Caco-2 (cell line): ENCODE results near the gene UBE2E2. TPM values are rescaled to one million over a fixed set of nuclear protein-coding genes. Genes with fewer than 3 reads are reported as not detected.

Experiments
- BruUV-seq: library from RNA; stranded (reverse); fragments of 400-500 nt; replicated peaks from 2 replicates; lab custom pipeline; 2021; lab: Mats Ljungman, UMichigan
- CTCF ChIA-PET: fragments of 300-600 bp; sonication (Branson Sonifier 250); formaldehyde crosslinking; loops from one replicate; lab custom pipeline; 2022; ENCODE audit warnings: antibody characterized with exemption; lab: Charles Lee
- POLR2A ChIA-PET: fragments of 300-600 bp; sonication (Branson Sonifier 250); formaldehyde crosslinking; loops from one replicate; lab custom pipeline; 2022; ENCODE audit warnings: antibody characterized with exemption; lab: Charles Lee
- DNase-seq, 2 experiments: peaks; one replicate each; pipeline versions ENCODE4 v3.0.0 to v3.0.0-alpha.2; 2020 to 2022
- H3K27me3 ChIP-seq: replicated peaks from 2 replicates; pipeline ENCODE4 v1.6.0; 2011; ENCODE audit warnings: low read length; ENCODE audit not compliant: control insufficient read depth, insufficient read depth
- H3K36me3 ChIP-seq: 2 replicates; pipeline ENCODE4 v1.5.1; 2011; ENCODE audit warnings: low read length; ENCODE audit not compliant: control insufficient read depth, insufficient read depth
- H3K4me1 ChIP-seq: fragments of 250-450 bp; sonication (Bioruptor Pico); 2 replicates; pipeline ENCODE4 v1.5.1; 2020; ENCODE audit warnings: mild to moderate bottlenecking
- H3K4me3 ChIP-seq: 2 replicates; pipeline ENCODE4 v1.5.1; 2011; ENCODE audit warnings: low read depth, mild to moderate bottlenecking, control low read depth, low read length
- H3K9me3 ChIP-seq: fragments of 250-450 bp; sonication (Bioruptor Pico); 2 replicates; pipeline ENCODE4 v1.5.1; 2020; ENCODE audit warnings: mild to moderate bottlenecking, moderate library complexity
- H3K27ac Mint-ChIP-seq: one replicate; pipeline ENCODE4 v1.8.0; 2022; ENCODE audit warnings: mixed read lengths; ENCODE audit not compliant: unreplicated experiment
- H3K27me3 Mint-ChIP-seq: one replicate; pipeline ENCODE4 v1.8.0; 2022; ENCODE audit warnings: mixed read lengths; ENCODE audit not compliant: insufficient read depth, unreplicated experiment
- H3K36me3 Mint-ChIP-seq: one replicate; pipeline ENCODE4 v1.8.0; 2022; ENCODE audit warnings: mild to moderate bottlenecking, mixed read lengths; ENCODE audit not compliant: insufficient read depth, unreplicated experiment
- H3K4me1 Mint-ChIP-seq: one replicate; pipeline ENCODE4 v1.8.0; 2022; ENCODE audit warnings: low read depth, mixed read lengths; ENCODE audit not compliant: unreplicated experiment
- H3K4me3 Mint-ChIP-seq: one replicate; pipeline ENCODE4 v1.8.0; 2022; ENCODE audit warnings: mild to moderate bottlenecking, moderate library complexity, mixed read lengths; ENCODE audit not compliant: unreplicated experiment
- H3K9me3 Mint-ChIP-seq: one replicate; pipeline ENCODE4 v1.8.0; 2022; ENCODE audit warnings: mixed read lengths; ENCODE audit not compliant: unreplicated experiment
- intact Hi-C: fragments of 100-400 bp; cut with micrococcal nuclease; formaldehyde crosslinking; loops from one replicate; pipeline ENCODE4 v1.10.0; 2022; ENCODE audit not compliant: unreplicated experiment
- total RNA-seq: library from RNA; stranded (reverse); gene quantifications from 2 replicates; pipeline ENCODE4 v1.2.3, GENCODE V29; 2022
- TF ChIP-seq, protein P1 (sequence below), 2 experiments: fragments of 200-600 bp in 1 of 2; IDR thresholded peaks; 1 replicate in 1 of 2; 2 replicates in 1 of 2; pipeline versions ENCODE4 v1.5.1 to v1.8.0; 2011 to 2022; ENCODE audit warnings: antibody characterized with exemption in 1 of 2, control low read depth in 1 of 2, inconsistent platforms in 1 of 2, low read depth in 1 of 2, low read length in 1 of 2, mild to moderate bottlenecking in 1 of 2, moderate library complexity in 1 of 2; ENCODE audit not compliant: insufficient read depth in 1 of 2, severe bottlenecking in 1 of 2, unreplicated experiment in 1 of 2

UBE2E2 gene
- total RNA-seq, 1 experiment from 2014 or later: 83.8 TPM

DNA sequence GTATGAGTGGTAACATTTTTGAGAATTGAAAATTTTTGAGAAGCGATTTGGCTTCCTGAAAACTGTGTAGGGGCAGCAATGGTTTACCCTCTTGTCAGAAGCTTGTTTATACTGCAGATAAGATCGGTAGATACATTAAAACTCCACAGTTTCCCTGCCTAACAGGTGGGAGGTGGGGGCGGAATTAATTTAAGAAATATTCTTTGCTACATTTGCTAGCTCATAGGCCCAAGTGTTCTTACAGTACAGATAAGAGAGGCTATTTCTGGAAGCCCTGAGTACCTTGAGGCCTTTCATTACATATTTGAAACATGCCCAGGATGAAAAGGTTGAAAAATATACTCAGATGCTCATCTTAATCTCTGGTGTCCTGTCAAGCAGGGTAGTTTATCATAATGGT, 285.5 kb downstream of the UBE2E2 start:
- no TSS peak for BruUV-seq
- H3K36me3 Mint-ChIP-seq: peaks cover 5% of the 10 kb centered on the region
- intact Hi-C loops: no loop called here
- Histone ChIP-seq H3K4me3 (no peak overlapping the region), H3K27me3 (no peaks in the 10 kb centered on the region), H3K36me3 (no peaks in the 10 kb centered on the region), H3K4me1 (no peaks in the 10 kb centered on the region), H3K9me3 (no peaks in the 10 kb centered on the region; the same call in 1 of the 2 replicates)
- CTCF ChIA-PET: no interaction called here
- DNase-seq: no peak
- H3K4me1 Mint-ChIP-seq: peaks cover 10% of the 10 kb centered on the region
- no peak overlapping the region for H3K4me3 Mint-ChIP-seq
- TF ChIP-seq, protein P1, sequence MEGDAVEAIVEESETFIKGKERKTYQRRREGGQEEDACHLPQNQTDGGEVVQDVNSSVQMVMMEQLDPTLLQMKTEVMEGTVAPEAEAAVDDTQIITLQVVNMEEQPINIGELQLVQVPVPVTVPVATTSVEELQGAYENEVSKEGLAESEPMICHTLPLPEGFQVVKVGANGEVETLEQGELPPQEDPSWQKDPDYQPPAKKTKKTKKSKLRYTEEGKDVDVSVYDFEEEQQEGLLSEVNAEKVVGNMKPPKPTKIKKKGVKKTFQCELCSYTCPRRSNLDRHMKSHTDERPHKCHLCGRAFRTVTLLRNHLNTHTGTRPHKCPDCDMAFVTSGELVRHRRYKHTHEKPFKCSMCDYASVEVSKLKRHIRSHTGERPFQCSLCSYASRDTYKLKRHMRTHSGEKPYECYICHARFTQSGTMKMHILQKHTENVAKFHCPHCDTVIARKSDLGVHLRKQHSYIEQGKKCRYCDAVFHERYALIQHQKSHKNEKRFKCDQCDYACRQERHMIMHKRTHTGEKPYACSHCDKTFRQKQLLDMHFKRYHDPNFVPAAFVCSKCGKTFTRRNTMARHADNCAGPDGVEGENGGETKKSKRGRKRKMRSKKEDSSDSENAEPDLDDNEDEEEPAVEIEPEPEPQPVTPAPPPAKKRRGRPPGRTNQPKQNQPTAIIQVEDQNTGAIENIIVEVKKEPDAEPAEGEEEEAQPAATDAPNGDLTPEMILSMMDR (IDR thresholded peaks at IDR 0.05; ENCODE audit: insufficient read depth in 1 of 2, low read depth in 1 of 2, low read length in 1 of 2, severe bottlenecking in 1 of 2, unreplicated experiment in 1 of 2): no peak
- POLR2A ChIA-PET: no interaction called here
- no peak overlapping the region for H3K27ac Mint-ChIP-seq
- peaks cover 6% of the 10 kb centered on the region for H3K9me3 Mint-ChIP-seq
- no peaks in the 10 kb centered on the region for H3K27me3 Mint-ChIP-seq

DNA sequence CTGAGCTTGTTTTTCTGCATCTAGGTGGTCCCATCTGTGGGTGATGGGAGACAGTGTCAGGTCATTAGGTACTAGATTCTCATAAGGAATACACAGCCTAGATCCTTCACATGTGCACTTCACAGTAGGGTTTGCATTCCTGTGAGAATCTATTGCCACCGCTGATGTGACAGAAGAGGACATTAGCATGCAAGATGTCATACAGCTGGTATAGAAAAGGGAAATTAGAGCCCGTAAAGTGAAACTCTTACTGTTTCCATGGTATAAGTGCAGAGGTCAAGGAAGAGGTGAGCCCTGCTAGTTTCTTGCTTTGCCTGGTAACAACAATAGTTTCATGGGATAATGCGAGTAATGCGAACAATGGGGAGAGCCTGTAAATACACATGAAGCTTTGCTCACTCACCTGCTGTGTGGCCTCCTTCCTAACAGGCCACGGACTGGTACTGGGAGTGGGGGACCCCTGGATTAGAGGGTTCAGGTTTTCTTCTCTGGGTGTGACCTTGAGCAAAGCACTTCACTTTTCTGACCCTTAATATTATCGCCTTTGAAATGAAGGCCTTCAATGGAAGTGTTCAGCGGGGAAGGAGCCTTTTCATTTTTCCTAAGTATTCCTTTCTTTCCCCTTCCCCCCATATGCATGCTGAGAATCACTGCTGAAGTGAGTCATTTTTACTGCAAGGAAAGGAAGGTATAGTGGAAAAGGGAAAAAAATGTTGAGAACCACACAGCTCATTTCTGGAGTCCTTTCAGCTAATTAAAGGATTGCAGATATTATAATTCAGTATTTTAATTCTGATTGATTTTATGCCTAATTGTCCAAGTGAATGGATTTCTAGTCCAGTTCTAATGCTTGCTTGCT, 286.4 kb downstream of the UBE2E2 start:
- BruUV-seq: no TSS peak
- Histone ChIP-seq H3K9me3 (no peaks in the 10 kb centered on the region; the same call in 1 of the 2 replicates), H3K36me3 (no peaks in the 10 kb centered on the region), H3K4me1 (no peaks in the 10 kb centered on the region), H3K4me3 (no peak overlapping the region), H3K27me3 (no peaks in the 10 kb centered on the region)
- H3K4me1 Mint-ChIP-seq: peaks cover 10% of the 10 kb centered on the region
- H3K36me3 Mint-ChIP-seq: peaks cover 5% of the 10 kb centered on the region
- ChIA-PET CTCF (no interaction called here), POLR2A (no interaction called here)
- H3K27ac Mint-ChIP-seq: no peak overlapping the region
- DNase-seq: no peak
- TF ChIP-seq, protein P1 (IDR thresholded peaks at IDR 0.05; ENCODE audit: insufficient read depth in 1 of 2, low read depth in 1 of 2, low read length in 1 of 2, severe bottlenecking in 1 of 2, unreplicated experiment in 1 of 2): no peak
- peaks cover under 1% of the 10 kb centered on the region for H3K9me3 Mint-ChIP-seq
- H3K4me3 Mint-ChIP-seq: no peak overlapping the region
- no peaks in the 10 kb centered on the region for H3K27me3 Mint-ChIP-seq
- intact Hi-C loops: no loop called here

DNA sequence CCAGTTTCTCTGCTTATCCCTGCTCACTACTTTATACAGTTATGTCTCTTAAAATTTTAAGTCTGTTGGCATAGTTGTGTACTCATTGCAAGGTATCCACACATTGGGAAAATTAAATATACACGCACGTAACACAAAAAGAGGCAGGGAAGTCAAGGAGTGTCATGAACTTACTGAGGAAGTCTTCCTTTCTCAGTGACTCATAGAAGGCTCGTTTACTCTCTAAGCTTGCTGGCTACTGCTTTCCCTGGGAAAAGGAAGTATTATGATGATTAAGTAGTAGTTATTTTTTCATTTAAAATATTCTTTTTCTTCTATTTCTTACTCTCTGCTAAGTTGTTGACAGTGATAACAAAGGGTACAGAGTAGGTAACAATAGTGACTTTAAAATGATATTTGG, 287.3 kb downstream of the UBE2E2 start:
- POLR2A ChIA-PET: no interaction called here
- Mint-ChIP-seq H3K4me1 (peaks cover 10% of the 10 kb centered on the region), H3K9me3 (no peaks in the 10 kb centered on the region), H3K36me3 (peaks cover 5% of the 10 kb centered on the region), H3K27ac (no peak overlapping the region), H3K4me3 (no peak overlapping the region), H3K27me3 (no peaks in the 10 kb centered on the region)
- CTCF ChIA-PET: no interaction called here
- H3K4me3 ChIP-seq: no peak overlapping the region
- no peaks in the 10 kb centered on the region for H3K4me1 ChIP-seq
- intact Hi-C loops: no loop called here
- H3K36me3 ChIP-seq: no peaks in the 10 kb centered on the region
- BruUV-seq: no TSS peak
- DNase-seq: no peak
- no peaks in the 10 kb centered on the region; the same call in 1 of the 2 replicates for H3K9me3 ChIP-seq
- H3K27me3 ChIP-seq: no peaks in the 10 kb centered on the region
- TF ChIP-seq, protein P1 (IDR thresholded peaks at IDR 0.05; ENCODE audit: insufficient read depth in 1 of 2, low read depth in 1 of 2, low read length in 1 of 2, severe bottlenecking in 1 of 2, unreplicated experiment in 1 of 2): no peak
